ENCODE results near the gene GOLGA1. TPM values are rescaled to one million over a fixed set of nuclear protein-coding genes. Genes with fewer than 3 reads are reported as not detected.

GOLGA1 gene
- total and polyA plus RNA-seq, 2 of the 13 experiments (the other 11 are each of a cell fraction or from before 2014, with no cell fraction given) = 12.7 to 15.9 TPM

GRCh38 chr9:124941679-124942561 is 1.0 kb upstream of the GOLGA1 start (continued):
- TF ChIP-seq ZNF276 (CRISPR knock-in tag; IDR thresholded peaks at IDR 0.05; ENCODE audit: low read depth) = no peak
- no peak for TF ChIP-seq WIZ (CRISPR knock-in tag; IDR thresholded peaks at IDR 0.05)
- TF ChIP-seq PLSCR1 (CRISPR knock-in tag; IDR thresholded peaks at IDR 0.05; ENCODE audit: borderline replicate concordance) = no peak
- 0 out of 2 replicates have a peak, but pooled peaks have one; percentile 83 for TF ChIP-seq ZBTB8A (CRISPR knock-in tag; IDR thresholded peaks at IDR 0.05; ENCODE audit: borderline replicate concordance, low read depth)
- no peak for TF ChIP-seq LCORL (IDR thresholded peaks at IDR 0.05)
- 0 out of 2 replicates have a peak, but pooled peaks have one; percentile 5 for TF ChIP-seq LCORL (CRISPR knock-in tag; IDR thresholded peaks at IDR 0.05)
- no peak for TF ChIP-seq RBFOX2 (IDR thresholded peaks at IDR 0.05; ENCODE audit: low read depth, low read length)
- TF ChIP-seq, protein P1, sequence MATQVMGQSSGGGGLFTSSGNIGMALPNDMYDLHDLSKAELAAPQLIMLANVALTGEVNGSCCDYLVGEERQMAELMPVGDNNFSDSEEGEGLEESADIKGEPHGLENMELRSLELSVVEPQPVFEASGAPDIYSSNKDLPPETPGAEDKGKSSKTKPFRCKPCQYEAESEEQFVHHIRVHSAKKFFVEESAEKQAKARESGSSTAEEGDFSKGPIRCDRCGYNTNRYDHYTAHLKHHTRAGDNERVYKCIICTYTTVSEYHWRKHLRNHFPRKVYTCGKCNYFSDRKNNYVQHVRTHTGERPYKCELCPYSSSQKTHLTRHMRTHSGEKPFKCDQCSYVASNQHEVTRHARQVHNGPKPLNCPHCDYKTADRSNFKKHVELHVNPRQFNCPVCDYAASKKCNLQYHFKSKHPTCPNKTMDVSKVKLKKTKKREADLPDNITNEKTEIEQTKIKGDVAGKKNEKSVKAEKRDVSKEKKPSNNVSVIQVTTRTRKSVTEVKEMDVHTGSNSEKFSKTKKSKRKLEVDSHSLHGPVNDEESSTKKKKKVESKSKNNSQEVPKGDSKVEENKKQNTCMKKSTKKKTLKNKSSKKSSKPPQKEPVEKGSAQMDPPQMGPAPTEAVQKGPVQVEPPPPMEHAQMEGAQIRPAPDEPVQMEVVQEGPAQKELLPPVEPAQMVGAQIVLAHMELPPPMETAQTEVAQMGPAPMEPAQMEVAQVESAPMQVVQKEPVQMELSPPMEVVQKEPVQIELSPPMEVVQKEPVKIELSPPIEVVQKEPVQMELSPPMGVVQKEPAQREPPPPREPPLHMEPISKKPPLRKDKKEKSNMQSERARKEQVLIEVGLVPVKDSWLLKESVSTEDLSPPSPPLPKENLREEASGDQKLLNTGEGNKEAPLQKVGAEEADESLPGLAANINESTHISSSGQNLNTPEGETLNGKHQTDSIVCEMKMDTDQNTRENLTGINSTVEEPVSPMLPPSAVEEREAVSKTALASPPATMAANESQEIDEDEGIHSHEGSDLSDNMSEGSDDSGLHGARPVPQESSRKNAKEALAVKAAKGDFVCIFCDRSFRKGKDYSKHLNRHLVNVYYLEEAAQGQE (IDR thresholded peaks at IDR 0.05; ENCODE audit: borderline replicate concordance in 1 of 2, low read depth in 1 of 2, low read length in 2 of 2) = no peak
- TF ChIP-seq, protein P2, sequence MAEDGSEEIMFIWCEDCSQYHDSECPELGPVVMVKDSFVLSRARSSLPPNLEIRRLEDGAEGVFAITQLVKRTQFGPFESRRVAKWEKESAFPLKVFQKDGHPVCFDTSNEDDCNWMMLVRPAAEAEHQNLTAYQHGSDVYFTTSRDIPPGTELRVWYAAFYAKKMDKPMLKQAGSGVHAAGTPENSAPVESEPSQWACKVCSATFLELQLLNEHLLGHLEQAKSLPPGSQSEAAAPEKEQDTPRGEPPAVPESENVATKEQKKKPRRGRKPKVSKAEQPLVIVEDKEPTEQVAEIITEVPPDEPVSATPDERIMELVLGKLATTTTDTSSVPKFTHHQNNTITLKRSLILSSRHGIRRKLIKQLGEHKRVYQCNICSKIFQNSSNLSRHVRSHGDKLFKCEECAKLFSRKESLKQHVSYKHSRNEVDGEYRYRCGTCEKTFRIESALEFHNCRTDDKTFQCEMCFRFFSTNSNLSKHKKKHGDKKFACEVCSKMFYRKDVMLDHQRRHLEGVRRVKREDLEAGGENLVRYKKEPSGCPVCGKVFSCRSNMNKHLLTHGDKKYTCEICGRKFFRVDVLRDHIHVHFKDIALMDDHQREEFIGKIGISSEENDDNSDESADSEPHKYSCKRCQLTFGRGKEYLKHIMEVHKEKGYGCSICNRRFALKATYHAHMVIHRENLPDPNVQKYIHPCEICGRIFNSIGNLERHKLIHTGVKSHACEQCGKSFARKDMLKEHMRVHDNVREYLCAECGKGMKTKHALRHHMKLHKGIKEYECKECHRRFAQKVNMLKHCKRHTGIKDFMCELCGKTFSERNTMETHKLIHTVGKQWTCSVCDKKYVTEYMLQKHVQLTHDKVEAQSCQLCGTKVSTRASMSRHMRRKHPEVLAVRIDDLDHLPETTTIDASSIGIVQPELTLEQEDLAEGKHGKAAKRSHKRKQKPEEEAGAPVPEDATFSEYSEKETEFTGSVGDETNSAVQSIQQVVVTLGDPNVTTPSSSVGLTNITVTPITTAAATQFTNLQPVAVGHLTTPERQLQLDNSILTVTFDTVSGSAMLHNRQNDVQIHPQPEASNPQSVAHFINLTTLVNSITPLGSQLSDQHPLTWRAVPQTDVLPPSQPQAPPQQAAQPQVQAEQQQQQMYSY (CRISPR knock-in tag; IDR thresholded peaks at IDR 0.05) = peak; percentile 94
- no peak for TF ChIP-seq ZNF136 (CRISPR knock-in tag; IDR thresholded peaks at IDR 0.05; ENCODE audit: low read depth)
- TF ChIP-seq, protein P3, sequence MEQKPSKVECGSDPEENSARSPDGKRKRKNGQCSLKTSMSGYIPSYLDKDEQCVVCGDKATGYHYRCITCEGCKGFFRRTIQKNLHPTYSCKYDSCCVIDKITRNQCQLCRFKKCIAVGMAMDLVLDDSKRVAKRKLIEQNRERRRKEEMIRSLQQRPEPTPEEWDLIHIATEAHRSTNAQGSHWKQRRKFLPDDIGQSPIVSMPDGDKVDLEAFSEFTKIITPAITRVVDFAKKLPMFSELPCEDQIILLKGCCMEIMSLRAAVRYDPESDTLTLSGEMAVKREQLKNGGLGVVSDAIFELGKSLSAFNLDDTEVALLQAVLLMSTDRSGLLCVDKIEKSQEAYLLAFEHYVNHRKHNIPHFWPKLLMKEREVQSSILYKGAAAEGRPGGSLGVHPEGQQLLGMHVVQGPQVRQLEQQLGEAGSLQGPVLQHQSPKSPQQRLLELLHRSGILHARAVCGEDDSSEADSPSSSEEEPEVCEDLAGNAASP (CRISPR knock-in tag; IDR thresholded peaks at IDR 0.05; ENCODE audit: borderline replicate concordance) = peak; percentile 46; the same call in 1 of the 2 replicates
- no peak for TF ChIP-seq POLR2A (IDR thresholded peaks at IDR 0.05; ENCODE audit: insufficient read depth in 1 of 2, low read depth in 2 of 2, low read length in 2 of 2)
- no peak for TF ChIP-seq ZNF468 (CRISPR knock-in tag; IDR thresholded peaks at IDR 0.05)
- TF ChIP-seq MYNN (CRISPR knock-in tag; IDR thresholded peaks at IDR 0.05; ENCODE audit: low read depth) = 0 out of 2 replicates have a peak, but pooled peaks have one; percentile 16
- no peak; the same call in 1 of the 2 replicates for TF ChIP-seq POLR2G (IDR thresholded peaks at IDR 0.05; ENCODE audit: low read depth, low read length)
- no peak for TF ChIP-seq JDP2 (CRISPR knock-in tag; IDR thresholded peaks at IDR 0.05; ENCODE audit: borderline replicate concordance)

All from HepG2 (cell line).